Heart left ventricle (tissue), 13 donors: ENCODE data around the gene FANCM.

Source experiments
- CTCF ChIP-seq, 12 donors: fragments of 200-600 bp; sonication (generic) in 4 of 12; IDR thresholded peaks; one replicate each; pipeline versions ENCODE4 v1.5.0 to v1.8.0; 2018 to 2022; ENCODE audit warnings: antibody characterized with exemption in 12 of 12, mild to moderate bottlenecking in 5 of 12
- POLR2A ChIP-seq, 2 donors: fragments of 450-650 bp; IDR thresholded peaks; one replicate each; pipeline ENCODE4 v1.6.1; 2017; ENCODE audit warnings: antibody characterized with exemption in 2 of 2, mild to moderate bottlenecking in 2 of 2, moderate library complexity in 2 of 2
- donor health status: ischemic (EF 13 %, LVEDD 7.1; RV severe dilation, severe dysfunction).
- donor health status: DM: no; HTN: yes; CAD: no.
- donor health status: DM: no; HTN: no; CAD: no.
- donor health status: ischemic (EF 25% LVEDD 6.9; RV normal size, moderate dysfunction).
- donor health status: ischemic (EF 25% LVEDD 5.7; RV mildly dilated, moderate dysfunction).
- donor health status: ischemic (EF 35%, LVEDD 5.7; RV mildly dilated, moderate dysfunction).
- donor health status: nonischemic (EF 11% LVEDD 7.7; RV severe dilation, severe dysfunction).
- donor health status: DM: yes; HTN: yes; CAD: no.
- donor health status: PGD.
- donor health status: ischemic (EF 29% LVEDD 5.4; RV normal size, mild dysfunction).
- donor health status: nonischemic (EF 23%, LVEDD 6.1; RV moderate dilation, normal function).

- TF ChIP-seq CTCF (IDR thresholded peaks at IDR 0.05) (no peak), POLR2A (IDR thresholded peaks at IDR 0.05) (no peak)
Observed at GRCh38 chr14:45120096-45120495, 15.6 kb upstream of the FANCM start.
